IMR-90 (cell line): ENCODE results near the gene SYNGR3. TPM values are rescaled to one million over a fixed set of nuclear protein-coding genes. Genes with fewer than 3 reads are reported as not detected.
A peak's percentile ranks its signal among the peaks of the same experiment; 100 is the strongest.

ENCODE experiments used
- RAD21 ChIP-seq: IDR thresholded peaks from 2 replicates; pipeline ENCODE4 v1.6.1; 2012; ENCODE audit warnings: low read length, improper control_type of control experiment
- RFX5 ChIP-seq: IDR thresholded peaks from 2 replicates; pipeline ENCODE4 v1.8.0; 2012; ENCODE audit warnings: low read depth, mild to moderate bottlenecking, low read length, moderate library complexity
- USF2 ChIP-seq: fragments of 150-350 bp; IDR thresholded peaks from 2 replicates; pipeline ENCODE4 v1.6.1; 2017; ENCODE audit warnings: mild to moderate bottlenecking, antibody characterized with exemption, low read length, low read depth
- polyA plus RNA-seq, 3 experiments: library from polyadenylated mRNA; depleted of rRNA; stranded (reverse); fragments of >200 nt; gene quantifications; 2 replicates each; pipeline ENCODE4 v1.2.3, GENCODE V29; 2012; ENCODE audit warnings: low replicate concordance in 1 of 3
- total RNA-seq: library from RNA; depleted of rRNA; stranded (reverse); fragments of >200 nt; gene quantifications from 2 replicates; pipeline ENCODE4 v1.2.3, GENCODE V29; 2012

The SYNGR3 gene
- total and polyA plus RNA-seq, 2 of the 4 experiments (the other 2 are of a cell fraction): 1.8 to 5.8 TPM

- TF ChIP-seq USF2 (no peak), RFX5 (no peak), RAD21 (peak; percentile 7; the same call in 1 of the 2 replicates)
These were observed 6.0 kb upstream of the SYNGR3 start, which contains the start of gene GFER (continued) for GRCh38 chr16:1983544-1984346.
